Inferior parietal cortex (tissue), 1 donor: ENCODE results near the gene BASP1.
"Not testable (repeated sequence)": the region's sequence is repeated elsewhere in the genome, so short reads cannot be mapped to it uniquely, and the experiment has no call there.

Experiments used
- DNase-seq: peaks from one replicate; pipeline ENCODE4 v3.0.0-alpha.2; 2016; ENCODE audit errors: extremely low spot score

BASP1 gene

GRCh38 chr5:17255471-17256021 is 38.1 kb downstream of the BASP1 start:
- no peak for DNase-seq

- DNase-seq, result no peak
Measured at GRCh38 chr5:17256171-17256570, 38.7 kb downstream of the BASP1 start.

GRCh38 chr5:17256839-17257238 is 39.4 kb downstream of the BASP1 start:
- no peak for DNase-seq

- DNase-seq, result no peak
Measured at GRCh38 chr5:17257705-17258273, 40.4 kb downstream of the BASP1 start.

- no peak for DNase-seq
Measured at GRCh38 chr5:17258431-17258830, 41.0 kb downstream of the BASP1 start.

GRCh38 chr5:17259012-17259411 is 41.6 kb downstream of the BASP1 start:
- DNase-seq, result not testable (repeated sequence)

- DNase-seq, result no peak
Measured at GRCh38 chr5:17259630-17260257, 42.3 kb downstream of the BASP1 start.

- no peak for DNase-seq
Measured at GRCh38 chr5:17260549-17260948, 43.1 kb downstream of the BASP1 start.

- no peak for DNase-seq
Measured at GRCh38 chr5:17261075-17261474, 43.6 kb downstream of the BASP1 start.

GRCh38 chr5:17265041-17265440 is 47.6 kb downstream of the BASP1 start:
- no peak for DNase-seq

- no peak for DNase-seq
Measured at GRCh38 chr5:17267106-17267505, 49.7 kb downstream of the BASP1 start.

- DNase-seq, result no peak
Measured at GRCh38 chr5:17269201-17269600, 51.8 kb downstream of the BASP1 start.

GRCh38 chr5:17272111-17272510 is 54.7 kb downstream of the BASP1 start:
- DNase-seq, result no peak

GRCh38 chr5:17275289-17276158 is 58.1 kb downstream of the BASP1 start:
- DNase-seq, result no peak

- DNase-seq, result no peak
Measured at GRCh38 chr5:17276445-17276844, 59.0 kb downstream of the BASP1 start.

- DNase-seq, result no peak
Measured at GRCh38 chr5:17277907-17278306, 60.5 kb downstream of the BASP1 start.

- DNase-seq, result no peak
Measured at GRCh38 chr5:17278931-17279330, 61.5 kb downstream of the BASP1 start.

- DNase-seq, result no peak
Measured at GRCh38 chr5:17279487-17279886, 62.1 kb downstream of the BASP1 start.

- no peak for DNase-seq
Measured at GRCh38 chr5:17282283-17283120, 65.1 kb downstream of the BASP1 start.

GRCh38 chr5:17283121-17283415 is 65.6 kb downstream of the BASP1 start:
- no peak for DNase-seq

GRCh38 chr5:17287501-17288155 is 70.2 kb downstream of the BASP1 start:
- no peak for DNase-seq
